ENCODE data around the gene BCKDHA. TPM values are rescaled to one million over a fixed set of nuclear protein-coding genes. Genes with fewer than 3 reads are reported as not detected.
"Not testable (repeated sequence)": the region's sequence is repeated elsewhere in the genome, so short reads cannot be mapped to it uniquely, and the experiment has no call there.

The BCKDHA gene
- total RNA-seq, 1 experiment from 2014 or later: 196 TPM

DNA sequence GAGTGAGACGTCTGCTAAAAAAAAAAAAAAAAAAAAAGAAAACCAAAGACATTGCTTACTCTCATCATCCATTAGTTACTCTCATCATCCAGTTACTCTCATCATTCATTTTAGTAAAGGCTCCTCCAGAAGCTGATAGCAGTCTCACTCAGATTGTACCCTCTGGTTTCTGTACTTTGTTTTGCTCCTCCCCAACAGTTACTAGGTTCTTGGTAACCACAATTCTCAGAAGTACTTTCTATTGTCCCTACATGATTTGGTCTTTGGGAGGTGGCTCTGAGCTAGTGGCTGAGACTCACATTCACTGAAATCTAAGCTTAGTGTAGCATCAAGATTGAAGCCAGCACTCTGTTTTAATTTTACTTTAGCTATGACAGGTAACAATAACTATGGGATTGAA lies 59.6 kb downstream of the BCKDHA start:
- DNase-seq (ENCODE audit: low read depth): no peak
- in situ Hi-C loops (cut with HindIII; ENCODE audit: low pct_unique_long_range_greater_than_20kb, low sequenced_read_pairs): no loop called here

DNA sequence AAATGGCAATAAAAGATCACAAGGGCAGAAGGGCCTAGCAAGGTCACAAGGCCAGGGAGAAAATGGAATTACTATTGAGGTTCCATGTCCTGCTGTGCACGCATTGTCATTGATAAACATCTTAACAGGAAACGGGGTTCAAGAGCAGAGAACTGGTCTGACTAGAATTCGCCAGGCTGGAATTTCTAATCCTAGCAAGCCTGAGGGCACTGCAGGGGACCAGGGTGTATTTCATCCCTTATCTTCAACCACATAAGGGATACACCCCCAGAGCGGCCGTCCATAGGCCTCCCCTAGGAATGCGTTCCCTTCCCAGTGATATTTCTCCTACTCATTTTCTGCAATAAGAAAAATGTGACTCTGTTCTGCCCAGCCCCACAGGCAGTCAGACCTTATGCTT lies 64.9 kb downstream of the BCKDHA start:
- in situ Hi-C loops (cut with HindIII; ENCODE audit: low pct_unique_long_range_greater_than_20kb, low sequenced_read_pairs): no loop called here

DNA sequence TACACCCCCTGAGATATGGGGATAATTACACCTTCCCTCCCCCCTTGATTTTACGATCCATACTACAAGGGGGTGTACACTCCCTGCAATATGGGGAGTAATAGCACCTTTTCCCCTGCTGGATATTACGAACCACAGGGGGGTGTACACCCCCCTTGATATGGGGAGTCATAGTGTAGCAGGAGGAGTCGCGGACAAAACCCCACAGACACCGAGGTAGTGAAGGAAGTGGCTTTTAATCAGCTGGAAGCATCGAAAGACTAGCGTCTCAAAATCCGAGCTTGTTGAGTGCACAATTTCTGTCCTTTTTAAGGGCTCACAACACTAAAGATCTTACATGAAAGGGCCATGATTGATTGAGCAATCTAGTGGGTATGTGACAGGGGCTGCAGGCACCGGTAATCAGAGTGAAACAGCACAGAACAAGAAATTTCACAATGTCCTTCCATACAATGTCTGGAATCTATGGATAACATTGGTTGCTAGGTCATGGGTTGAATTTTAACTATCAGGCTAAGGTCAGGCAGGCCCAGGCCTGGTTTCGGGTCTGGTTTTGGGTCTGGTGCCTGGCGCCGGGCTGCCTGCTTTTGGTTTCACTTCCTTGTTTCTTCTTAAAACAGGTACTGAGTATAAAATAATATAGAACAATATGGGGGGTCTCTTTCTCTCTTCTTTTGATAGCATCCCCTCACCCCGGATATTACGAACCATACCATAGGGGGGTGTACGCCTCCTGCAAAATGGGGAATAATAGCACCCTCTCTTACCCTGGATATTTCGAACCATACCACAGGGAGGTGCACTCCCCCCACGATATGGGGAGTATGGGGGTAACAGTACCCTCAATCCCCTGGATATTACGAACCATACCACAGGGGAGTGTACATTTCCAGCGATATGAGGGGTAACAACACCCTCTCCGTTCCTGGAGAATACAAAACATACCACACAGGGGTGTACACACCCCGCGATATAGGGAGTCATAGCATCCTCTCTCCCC lies 65.9 kb downstream of the BCKDHA start:
- DNase-seq (ENCODE audit: low read depth); in situ Hi-C loops (cut with HindIII; ENCODE audit: low pct_unique_long_range_greater_than_20kb, low sequenced_read_pairs): not testable (repeated sequence)

More for the DNA sequence above, 64.9 kb downstream of the BCKDHA start:
- no peak for DNase-seq (ENCODE audit: low read depth)

Other genes with a start within 250 kb of the BCKDHA start
- 10.6 and 40.2 TPM in 2 replicates for gene CYP2S1, start 204.6 kb upstream of the BCKDHA start, total RNA-seq (2014; rRNA removed; shearing (Covaris generic); ENCODE audit: low replicate concordance)
- gene AXL, start 178.6 kb upstream of the BCKDHA start, total RNA-seq (2014; rRNA removed; shearing (Covaris generic); ENCODE audit: low replicate concordance): 349 and 418 TPM in 2 replicates
- gene HNRNPUL1, start 133.4 kb upstream of the BCKDHA start, total RNA-seq (2014; rRNA removed; shearing (Covaris generic); ENCODE audit: low replicate concordance): 136 and 137 TPM in 2 replicates
- gene CCDC97, start 87.6 kb upstream of the BCKDHA start, total RNA-seq (2014; rRNA removed; shearing (Covaris generic); ENCODE audit: low replicate concordance): 14.5 and 16.3 TPM in 2 replicates
- 5.2 and 7.2 TPM in 2 replicates for gene TGFB1, start 43.9 kb upstream of the BCKDHA start, total RNA-seq (2014; rRNA removed; shearing (Covaris generic); ENCODE audit: low replicate concordance)
- 15.1 and 35.0 TPM in 2 replicates for gene B9D2, start 33.7 kb upstream of the BCKDHA start, total RNA-seq (2014; rRNA removed; shearing (Covaris generic); ENCODE audit: low replicate concordance)
- 4.1 and 7.5 TPM in 2 replicates for gene TMEM91, start 21.3 kb upstream of the BCKDHA start, total RNA-seq (2014; rRNA removed; shearing (Covaris generic); ENCODE audit: low replicate concordance)
- 78.5 and 97.8 TPM in 2 replicates for gene EXOSC5, start 459 bp upstream of the BCKDHA start, total RNA-seq (2014; rRNA removed; shearing (Covaris generic); ENCODE audit: low replicate concordance)
- 0.41 TPM in 1 of 2 replicates, not detected in the other for gene B3GNT8, start 29.6 kb downstream of the BCKDHA start, total RNA-seq (2014; rRNA removed; shearing (Covaris generic); ENCODE audit: low replicate concordance)
- 68.5 and 79.9 TPM in 2 replicates for gene DMAC2, start 42.1 kb downstream of the BCKDHA start, total RNA-seq (2014; rRNA removed; shearing (Covaris generic); ENCODE audit: low replicate concordance)
- not detected in 2 replicates for gene ERICH4, start 45.3 kb downstream of the BCKDHA start, total RNA-seq (2014; rRNA removed; shearing (Covaris generic); ENCODE audit: low replicate concordance)
- not detected in 2 replicates for gene CEACAM21, start 178.3 kb downstream of the BCKDHA start, total RNA-seq (2014; rRNA removed; shearing (Covaris generic); ENCODE audit: low replicate concordance)
- gene CEACAM4, start 229.3 kb downstream of the BCKDHA start, total RNA-seq (2014; rRNA removed; shearing (Covaris generic); ENCODE audit: low replicate concordance): not detected in 2 replicates

Data from Caki2 (cell line).